WTC11 (cell line): ENCODE data around the gene ZBTB44. TPM values are rescaled to one million over a fixed set of nuclear protein-coding genes. Genes with fewer than 3 reads are reported as not detected.
"Not testable (repeated sequence)": the region's sequence is repeated elsewhere in the genome, so short reads cannot be mapped to it uniquely, and the experiment has no call there.

Experiments used
- ATAC-seq: fragments of 200-7000 bp; cut with Tn5 transposase; 2 replicates; pipeline ENCODE4 v1.10.0; 2021; ENCODE audit warnings: mild to moderate bottlenecking, moderate library complexity
- CTCF ChIA-PET: fragments of 300-600 bp; sonication (Branson Sonifier 250); formaldehyde crosslinking; loops from one replicate; lab custom pipeline; 2021; ENCODE audit warnings: antibody characterized with exemption; lab: Charles Lee
- POLR2A ChIA-PET: fragments of 350-600 bp; sonication (Branson Sonifier 250); formaldehyde crosslinking; loops from one replicate; lab custom pipeline; 2021; ENCODE audit warnings: antibody characterized with exemption; lab: Charles Lee
- DNase-seq: peaks from one replicate; pipeline ENCODE4 v3.0.0; 2021; ENCODE audit warnings: low spot score
- H3K27ac Mint-ChIP-seq: 2 replicates; pipeline ENCODE4 v1.8.0; 2021; ENCODE audit warnings: mixed read lengths
- H3K27me3 Mint-ChIP-seq: 2 replicates; pipeline ENCODE4 v1.8.0; 2021; ENCODE audit warnings: low read depth, mild to moderate bottlenecking, moderate library complexity, mixed read lengths
- H3K36me3 Mint-ChIP-seq: 2 replicates; pipeline ENCODE4 v1.8.0; 2021; ENCODE audit warnings: mixed read lengths
- H3K4me1 Mint-ChIP-seq: 2 replicates; pipeline ENCODE4 v1.8.0; 2022; ENCODE audit warnings: mixed read lengths
- H3K4me3 Mint-ChIP-seq: 2 replicates; pipeline ENCODE4 v1.8.0; 2021; ENCODE audit warnings: mild to moderate bottlenecking, moderate library complexity, mixed read lengths
- H3K9me3 Mint-ChIP-seq: 2 replicates; pipeline ENCODE4 v1.8.0; 2021; ENCODE audit warnings: mixed read lengths
- AFF4 ChIP-seq: sonication (generic); formaldehyde crosslinking; IDR thresholded peaks from 2 replicates; pipeline ENCODE4 v1.8.1; 2023; ENCODE audit warnings: mild to moderate bottlenecking, missing genetic modification reagents, borderline replicate concordance
- ATF2 ChIP-seq: sonication (generic); formaldehyde crosslinking; IDR thresholded peaks from 2 replicates; pipeline ENCODE4 v1.8.1; 2022; ENCODE audit warnings: low read depth, missing genetic modification reagents, borderline replicate concordance
- FOXK1 ChIP-seq: sonication (generic); formaldehyde crosslinking; IDR thresholded peaks from 2 replicates; pipeline ENCODE4 v1.8.0; 2022; ENCODE audit warnings: mild to moderate bottlenecking, moderate library complexity, missing genetic modification reagents
- IRF1 ChIP-seq: sonication (generic); formaldehyde crosslinking; IDR thresholded peaks from 2 replicates; pipeline ENCODE4 v1.8.0; 2023; ENCODE audit warnings: missing genetic modification reagents
- JAZF1 ChIP-seq: fragments of 250-450 bp; sonication (Bioruptor Pico); IDR thresholded peaks from 2 replicates; pipeline ENCODE4 v1.9.0; 2021; ENCODE audit warnings: moderate library complexity, mild to moderate bottlenecking, inconsistent platforms
- KAT7 ChIP-seq: sonication (generic); formaldehyde crosslinking; IDR thresholded peaks from 2 replicates; pipeline ENCODE4 v1.8.1; 2023; ENCODE audit warnings: missing genetic modification reagents, mild to moderate bottlenecking, borderline replicate concordance
- MAX ChIP-seq: sonication (generic); formaldehyde crosslinking; IDR thresholded peaks from 2 replicates; pipeline ENCODE4 v1.8.0; 2022; ENCODE audit warnings: mild to moderate bottlenecking, missing genetic modification reagents
- NFYB ChIP-seq: sonication (generic); formaldehyde crosslinking; conservative IDR thresholded peaks from 2 replicates; pipeline ENCODE4 v1.8.0; 2022; ENCODE audit warnings: low read depth, missing genetic modification reagents
- NR1H2 ChIP-seq: sonication (generic); formaldehyde crosslinking; IDR thresholded peaks from 2 replicates; pipeline ENCODE4 v1.9.0; 2021; ENCODE audit warnings: mild to moderate bottlenecking, moderate library complexity, missing genetic modification reagents
- NR2C2 ChIP-seq: sonication (generic); formaldehyde crosslinking; IDR thresholded peaks from 2 replicates; pipeline ENCODE4 v1.8.0; 2022; ENCODE audit warnings: mild to moderate bottlenecking, missing genetic modification reagents
- ZBTB43 ChIP-seq: sonication (generic); formaldehyde crosslinking; IDR thresholded peaks from 2 replicates; pipeline ENCODE4 v1.8.1; 2023; ENCODE audit warnings: mild to moderate bottlenecking, missing genetic modification reagents
- ZNF121 ChIP-seq: sonication (generic); formaldehyde crosslinking; IDR thresholded peaks from 2 replicates; pipeline ENCODE4 v1.8.0; 2023; ENCODE audit warnings: missing genetic modification reagents
- total RNA-seq: library from RNA; stranded (reverse); gene quantifications from 3 replicates; pipeline ENCODE4 v1.2.3, GENCODE V29; 2021
- TF ChIP-seq, protein P1 (sequence below): fragments of 250-450 bp; sonication (Bioruptor Pico); conservative IDR thresholded peaks from 2 replicates; pipeline ENCODE4 v1.9.0; 2021; ENCODE audit warnings: mild to moderate bottlenecking

The ZBTB44 gene
- total RNA-seq, 1 experiment from 2014 or later, result 107 TPM

DNA sequence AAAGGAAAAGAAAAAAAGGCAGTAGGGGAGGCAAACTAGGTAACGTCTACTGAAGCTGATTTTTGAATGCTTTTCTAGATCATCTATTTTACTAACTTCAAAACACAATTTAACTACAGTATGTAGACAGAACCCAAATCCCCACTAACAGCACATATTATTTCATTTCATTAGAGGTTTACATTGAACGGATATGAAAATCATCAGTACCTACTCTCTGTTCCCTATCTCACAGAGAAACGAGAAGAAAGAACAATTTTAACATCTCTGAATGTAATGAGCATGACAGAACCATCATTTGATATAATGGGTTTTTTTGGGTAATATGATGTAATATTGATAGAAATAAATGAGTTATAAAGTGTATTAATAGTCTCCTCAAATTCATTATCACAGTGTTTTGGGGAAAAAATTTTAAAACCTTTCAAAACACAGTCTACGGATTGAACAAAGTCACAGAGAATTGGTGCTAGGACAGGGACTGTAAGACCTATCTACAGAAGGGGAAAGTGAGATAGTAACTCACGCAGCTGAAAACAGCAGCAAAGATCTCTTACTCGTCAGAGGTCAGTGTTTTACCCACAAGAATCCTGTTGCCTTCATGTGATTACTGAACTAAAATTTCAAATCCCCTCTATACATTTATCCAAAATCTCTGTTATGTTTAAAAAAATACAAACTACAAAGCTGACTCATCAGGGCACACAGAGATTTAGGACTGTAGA, 77.3 kb downstream of the ZBTB44 start (continued):
- TF ChIP-seq ZBTB43 (no peak), NR2C2 (CRISPR knock-in tag) (no peak), NFYB (CRISPR knock-in tag) (no peak)
- TF ChIP-seq, protein P1, sequence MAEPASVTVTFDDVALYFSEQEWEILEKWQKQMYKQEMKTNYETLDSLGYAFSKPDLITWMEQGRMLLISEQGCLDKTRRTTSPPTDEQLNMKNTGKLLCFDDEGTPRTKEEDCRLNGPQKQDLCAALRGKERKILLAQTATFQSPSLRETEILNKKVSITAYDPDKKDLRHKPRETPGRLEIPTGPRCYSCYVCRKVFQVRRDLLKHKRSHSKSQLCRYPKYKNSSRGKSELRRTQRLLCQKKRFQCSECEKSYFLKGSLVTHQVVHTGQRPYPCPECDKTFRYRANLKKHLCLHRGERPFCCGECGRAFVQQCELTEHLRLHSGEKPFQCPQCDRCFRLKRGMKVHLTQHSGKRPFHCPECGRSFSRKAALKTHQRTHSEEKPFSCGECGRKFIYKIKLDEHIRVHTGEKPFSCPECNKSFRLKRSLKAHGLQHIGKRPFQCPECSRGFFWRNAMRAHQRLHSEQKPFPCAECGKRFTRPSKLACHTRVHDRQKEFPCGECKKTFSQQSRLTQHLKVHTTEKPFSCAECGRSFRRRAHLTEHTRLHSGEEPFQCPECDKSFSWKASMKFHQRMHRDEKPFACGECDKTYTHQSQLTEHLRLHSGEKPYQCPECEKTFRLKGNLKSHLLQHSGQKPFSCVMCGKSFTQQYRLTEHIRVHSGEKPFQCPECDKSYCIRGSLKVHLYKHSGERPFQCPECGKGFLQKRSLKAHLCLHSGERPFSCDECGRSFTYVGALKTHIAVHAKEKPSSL, result no peak

DNA sequence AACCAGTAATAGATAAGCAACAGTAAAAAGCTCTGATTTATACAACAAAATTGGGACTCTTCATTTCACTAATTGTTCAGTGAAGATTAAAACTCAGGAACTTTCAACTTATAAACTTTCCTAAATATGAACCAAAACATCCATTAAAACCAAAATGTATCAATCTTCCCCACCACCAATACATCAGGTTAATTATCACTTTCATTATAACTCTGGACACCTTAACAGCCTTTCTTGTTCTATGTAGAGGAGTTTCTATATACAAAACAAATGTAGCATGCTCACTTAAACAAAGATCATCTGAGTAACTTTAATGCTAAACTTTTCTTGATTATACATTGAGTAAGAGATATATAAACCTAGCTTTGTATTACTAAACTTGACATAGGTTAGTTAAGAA, 80.4 kb downstream of the ZBTB44 start:
- ATAC-seq (no peak), DNase-seq (no peak)
- no peak for TF ChIP-seq ATF2
- no peak for TF ChIP-seq JAZF1 (CRISPR knock-in tag)
- TF ChIP-seq MAX (CRISPR knock-in tag), result no peak
- no peak for TF ChIP-seq IRF1 (CRISPR knock-in tag)
- TF ChIP-seq ZNF121, result no peak
- no peak for TF ChIP-seq KAT7 (CRISPR knock-in tag)
- no peak for TF ChIP-seq FOXK1 (CRISPR knock-in tag)
- no peak for TF ChIP-seq NR1H2 (CRISPR knock-in tag)
- TF ChIP-seq AFF4 (CRISPR knock-in tag), result no peak
- Mint-ChIP-seq H3K4me3 (no peak overlapping the region), H3K9me3 (no peaks in the 10 kb centered on the region), H3K27ac (no peak overlapping the region), H3K4me1 (no peaks in the 10 kb centered on the region; the same call in 1 of the 2 replicates), H3K27me3 (no peaks in the 10 kb centered on the region), H3K36me3 (peaks cover 40% of the 10 kb centered on the region)
- CTCF ChIA-PET, result no interaction called here
- POLR2A ChIA-PET, result no interaction called here

- H3K9me3 Mint-ChIP-seq, H3K27ac Mint-ChIP-seq, H3K27me3 Mint-ChIP-seq, H3K4me1 Mint-ChIP-seq, POLR2A ChIA-PET, DNase-seq, H3K4me3 Mint-ChIP-seq, ATAC-seq, CTCF ChIA-PET: not testable (repeated sequence)
- peaks cover 35% of the 10 kb centered on the region for H3K36me3 Mint-ChIP-seq
Measured at GRCh38 chr11:130233888-130234287, 80.8 kb downstream of the ZBTB44 start.

GRCh38 chr11:130233486-130233885, 81.2 kb downstream of the ZBTB44 start:
- CTCF ChIA-PET, DNase-seq, H3K9me3 Mint-ChIP-seq: not testable (repeated sequence)

More at GRCh38 chr11:130233486-130233885, 81.2 kb downstream of the ZBTB44 start:
- ATAC-seq, H3K27me3 Mint-ChIP-seq, H3K4me1 Mint-ChIP-seq, POLR2A ChIA-PET, H3K27ac Mint-ChIP-seq, H3K4me3 Mint-ChIP-seq: not testable (repeated sequence)
- H3K36me3 Mint-ChIP-seq, result peaks cover 32% of the 10 kb centered on the region
